KOPT-K1 (cell line): ENCODE results near the gene ING2.

Experiments used
- H3K27ac ChIP-seq: fragments of 200-600 bp; sonication (generic); 2 replicates; pipeline ENCODE4 v1.5.1; 2016; ENCODE audit warnings: antibody characterized with exemption, mild to moderate bottlenecking, low read depth, low read length; ENCODE audit not compliant: poor library complexity, severe bottlenecking
- H3K36me3 ChIP-seq: fragments of 200-600 bp; sonication (generic); 2 replicates; pipeline ENCODE4 v1.5.1; 2017; ENCODE audit warnings: antibody characterized with exemption, mild to moderate bottlenecking, low read length, moderate library complexity; ENCODE audit not compliant: insufficient read depth
- H3K9me3 ChIP-seq: fragments of 200-600 bp; sonication (generic); 2 replicates; pipeline ENCODE4 v1.5.1; 2017; ENCODE audit warnings: antibody characterized with exemption, low read length, mild to moderate bottlenecking; ENCODE audit not compliant: insufficient read depth, poor library complexity, severe bottlenecking

Gene ING2

GRCh38 chr4:183483997-183484396 is 20.9 kb upstream of the ING2 start:
- no peaks in the 10 kb centered on the region; the same call in 1 of the 2 replicates for H3K36me3 ChIP-seq
- no peak overlapping the region for H3K27ac ChIP-seq
- no peaks in the 10 kb centered on the region for H3K9me3 ChIP-seq

GRCh38 chr4:183485411-183486160 is 19.3 kb upstream of the ING2 start:
- H3K27ac ChIP-seq = no peak overlapping the region

GRCh38 chr4:183492791-183493222 is 12.1 kb upstream of the ING2 start:
- Histone ChIP-seq H3K27ac (no peak overlapping the region), H3K36me3 (peaks cover 45% of the 10 kb centered on the region), H3K9me3 (no peaks in the 10 kb centered on the region)

More at GRCh38 chr4:183485411-183486160, 19.3 kb upstream of the ING2 start:
- Histone ChIP-seq H3K9me3 (no peaks in the 10 kb centered on the region), H3K36me3 (no peaks in the 10 kb centered on the region; the same call in 1 of the 2 replicates)

GRCh38 chr4:183493246-183493645 is 11.6 kb upstream of the ING2 start:
- Histone ChIP-seq H3K36me3 (peaks cover 45% of the 10 kb centered on the region), H3K9me3 (no peaks in the 10 kb centered on the region), H3K27ac (no peak overlapping the region)

- H3K27ac ChIP-seq = no peak overlapping the region
- peaks cover 45% of the 10 kb centered on the region for H3K36me3 ChIP-seq
- no peaks in the 10 kb centered on the region for H3K9me3 ChIP-seq
Observed at GRCh38 chr4:183495184-183495583, 9.7 kb upstream of the ING2 start.

GRCh38 chr4:183499389-183499788 is 5.5 kb upstream of the ING2 start:
- no peaks in the 10 kb centered on the region for H3K9me3 ChIP-seq
- H3K27ac ChIP-seq = no peak overlapping the region
- peaks cover 22% of the 10 kb centered on the region for H3K36me3 ChIP-seq

- no peaks in the 10 kb centered on the region for H3K9me3 ChIP-seq
- no peak overlapping the region for H3K27ac ChIP-seq
- peaks cover 18% of the 10 kb centered on the region for H3K36me3 ChIP-seq
Observed at GRCh38 chr4:183499801-183500200, 5.1 kb upstream of the ING2 start.

- Histone ChIP-seq H3K9me3 (no peaks in the 10 kb centered on the region), H3K36me3 (no peaks in the 10 kb centered on the region), H3K27ac (peak overlapping the region; percentile 96)
Observed at GRCh38 chr4:183503497-183504063, 1.3 kb upstream of the ING2 start.

GRCh38 chr4:183504064-183504929 is 561 bp upstream of the ING2 start:
- no peaks in the 10 kb centered on the region for H3K36me3 ChIP-seq
- H3K9me3 ChIP-seq = no peaks in the 10 kb centered on the region
- H3K27ac ChIP-seq = peak overlapping the region; percentile 96

GRCh38 chr4:183505611-183506388 is 942 bp downstream of the ING2 start:
- H3K36me3 ChIP-seq = peaks cover 9% of the 10 kb centered on the region
- no peaks in the 10 kb centered on the region for H3K9me3 ChIP-seq
- H3K27ac ChIP-seq = peak overlapping the region; percentile 96

- Histone ChIP-seq H3K36me3 (peaks cover 14% of the 10 kb centered on the region), H3K9me3 (no peaks in the 10 kb centered on the region), H3K27ac (peak overlapping the region; percentile 96)
Observed at GRCh38 chr4:183506389-183506735, 1.5 kb downstream of the ING2 start.

GRCh38 chr4:183507925-183508696 is 3.3 kb downstream of the ING2 start:
- Histone ChIP-seq H3K36me3 (peaks cover 32% of the 10 kb centered on the region), H3K27ac (no peak overlapping the region), H3K9me3 (no peaks in the 10 kb centered on the region)

- Histone ChIP-seq H3K27ac (no peak overlapping the region), H3K36me3 (peaks cover 39% of the 10 kb centered on the region), H3K9me3 (no peaks in the 10 kb centered on the region)
Observed at GRCh38 chr4:183508697-183509335, 4.0 kb downstream of the ING2 start.

- Histone ChIP-seq H3K36me3 (peaks cover 43% of the 10 kb centered on the region), H3K27ac (no peak overlapping the region), H3K9me3 (no peaks in the 10 kb centered on the region)
Observed at GRCh38 chr4:183515411-183515810, 10.6 kb downstream of the ING2 start.
